Hepatocyte (in vitro differentiated cells): Measurements from ENCODE around the gene PACRG.

Experiments used
- CTCF ChIP-seq: fragments of 200-600 bp; sonication (generic); IDR thresholded peaks from 2 replicates; pipeline ENCODE4 v1.5.1; 2016; ENCODE audit warnings: antibody characterized with exemption, mild to moderate bottlenecking; ENCODE audit not compliant: poor library complexity
- EZH2phosphoT487 ChIP-seq: fragments of 200-600 bp; sonication (generic); IDR thresholded peaks from one replicate; pipeline ENCODE4 v1.6.1; 2018; ENCODE audit warnings: antibody characterized with exemption, mild to moderate bottlenecking, low read depth, moderate library complexity; ENCODE audit not compliant: unreplicated experiment, severe bottlenecking

- TF ChIP-seq CTCF (no peak), EZH2phosphoT487 (no peak)
Observed at GRCh38 chr6:163335056-163335455, 607.3 kb downstream of the PACRG start.
